ENCODE results near the gene ERLIN1. TPM values are rescaled to one million over a fixed set of nuclear protein-coding genes. Genes with fewer than 3 reads are reported as not detected.

The ERLIN1 gene
- total RNA-seq, 6 experiments from 2014 or later = 37.1 to 82.0 (median 54.1) TPM

DNA sequence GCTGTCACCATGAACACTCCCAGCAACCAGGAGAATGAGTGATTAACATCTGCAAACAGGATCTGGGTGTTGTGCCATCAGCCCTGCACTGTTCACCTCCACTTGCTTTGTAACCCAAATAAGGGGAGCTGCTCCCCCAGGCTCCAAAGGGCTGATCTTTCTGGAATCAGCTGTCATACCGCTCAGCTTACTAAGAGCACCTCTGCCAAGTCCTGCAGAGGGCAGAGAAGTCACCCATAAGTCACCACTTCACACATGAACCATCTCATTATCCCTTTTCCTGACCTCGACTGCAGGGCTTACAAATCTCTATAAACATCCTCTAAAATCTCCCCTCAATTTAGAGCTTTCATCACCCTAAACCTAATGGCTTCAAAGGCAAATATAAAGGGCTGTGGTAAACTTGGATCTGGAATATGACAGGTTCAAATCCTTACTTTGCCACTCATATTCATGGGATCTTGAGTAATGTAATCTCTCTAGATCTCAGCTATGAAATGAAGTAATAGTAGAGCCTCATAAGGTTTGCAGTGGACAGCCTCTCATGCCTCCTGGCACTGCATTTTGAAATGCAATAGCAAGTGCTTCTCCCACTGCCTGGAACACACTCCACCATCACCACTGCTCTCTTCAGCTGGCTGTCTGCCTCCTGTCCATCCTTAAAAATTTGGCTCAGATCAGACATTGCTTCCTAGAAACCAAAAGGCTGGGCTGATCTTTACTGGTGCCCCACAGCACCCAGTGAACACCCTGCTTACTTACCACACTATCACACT, 38.8 kb downstream of the ERLIN1 start:
- Histone ChIP-seq H3K36me3 (peaks cover 0 to 21% (median 10%) of the 10 kb centered on the region in 4 donors), H3K27me3 (no peaks in the 10 kb centered on the region), H3K27ac (no peak overlapping the region), H3K9me3 (no peaks in the 10 kb centered on the region), H3K4me3 (no peak overlapping the region), H3K4me1 (no peaks in the 10 kb centered on the region)
- TF ChIP-seq CTCF (IDR thresholded peaks at IDR 0.05) (peak in 1 of 4 donors; percentile 22), POLR2A (IDR thresholded peaks at IDR 0.05) (no peak)
- intact Hi-C loops (cut with DNase I) = no loop called here
- no peak for DNase-seq
- 11% methylated on average over 2 of the region's 2 CpGs for WGBS (ENCODE audit: insufficient coverage, low coverage, low lambda C conversion rate, missing lambda C conversion rate)
- peak; percentile 53 to 64 (median 60) for ATAC-seq

DNA sequence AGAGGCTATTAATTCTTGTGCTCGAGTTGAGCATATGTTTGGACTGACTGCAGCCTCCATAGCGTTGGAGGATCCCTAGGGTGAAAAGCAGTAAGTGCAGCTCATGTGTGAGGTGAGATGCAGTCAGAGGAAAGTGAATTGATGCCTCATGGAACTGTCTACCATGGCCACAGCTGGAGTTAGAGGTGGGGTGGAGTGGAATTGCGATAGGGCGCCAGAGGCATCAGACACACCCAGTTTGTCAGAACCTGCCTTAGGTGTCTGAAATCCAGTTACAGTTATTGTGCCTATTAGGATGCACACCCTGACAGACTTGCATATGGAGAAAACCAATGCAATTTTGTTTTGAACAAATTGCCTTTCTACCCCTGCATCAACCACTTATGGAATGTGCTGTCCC, 39.4 kb downstream of the ERLIN1 start:
- 81% methylated on average over 2 of the region's 4 CpGs for WGBS (ENCODE audit: insufficient coverage, low coverage, low lambda C conversion rate, missing lambda C conversion rate)
- no peak overlapping the region for H3K4me3 ChIP-seq
- no peak overlapping the region for H3K27ac ChIP-seq
- peaks cover 0 to 2% (median under 1%) of the 10 kb centered on the region in 4 donors for H3K4me1 ChIP-seq
- no peak for DNase-seq
- H3K9me3 ChIP-seq = no peaks in the 10 kb centered on the region
- intact Hi-C loops (cut with DNase I) = no loop called here
- no peak for ATAC-seq
- H3K36me3 ChIP-seq = peaks cover 0 to 14% (median 7%) of the 10 kb centered on the region in 4 donors
- no peaks in the 10 kb centered on the region for H3K27me3 ChIP-seq
- TF ChIP-seq CTCF (IDR thresholded peaks at IDR 0.05) = no peak
- no peak for TF ChIP-seq POLR2A (IDR thresholded peaks at IDR 0.05)

GRCh38 chr10:100143756-100144155, 42.1 kb downstream of the ERLIN1 start:
- TF ChIP-seq CTCF (IDR thresholded peaks at IDR 0.05) (no peak), POLR2A (IDR thresholded peaks at IDR 0.05) (no peak)
- intact Hi-C loops (cut with DNase I) = no loop called here
- no peak overlapping the region for H3K27ac ChIP-seq
- ATAC-seq = no peak
- no peak overlapping the region for H3K4me3 ChIP-seq
- DNase-seq = no peak
- peaks cover 0 to 7% (median 2%) of the 10 kb centered on the region in 4 donors for H3K4me1 ChIP-seq
- no peaks in the 10 kb centered on the region for H3K27me3 ChIP-seq
- no peaks in the 10 kb centered on the region for H3K9me3 ChIP-seq
- 90% methylated on average over 9 of the region's 9 CpGs for WGBS (ENCODE audit: insufficient coverage, low coverage, low lambda C conversion rate, missing lambda C conversion rate)
- H3K36me3 ChIP-seq = no peaks in the 10 kb centered on the region

- intact Hi-C loops (cut with DNase I) = no loop called here
- no peaks in the 10 kb centered on the region for H3K27me3 ChIP-seq
- TF ChIP-seq CTCF (IDR thresholded peaks at IDR 0.05) = no peak
- TF ChIP-seq POLR2A (IDR thresholded peaks at IDR 0.05) = no peak
- peaks cover 0 to 7% (median 2%) of the 10 kb centered on the region in 4 donors for H3K4me1 ChIP-seq
- peak overlapping the region; percentile 7 to 79 (median 55) for H3K27ac ChIP-seq
- H3K4me3 ChIP-seq = no peak overlapping the region
- no peaks in the 10 kb centered on the region for H3K9me3 ChIP-seq
- no peaks in the 10 kb centered on the region for H3K36me3 ChIP-seq
- no peak for DNase-seq
- ATAC-seq = peak; percentile 81 to 84 (median 83)
- WGBS (ENCODE audit: insufficient coverage, low coverage, low lambda C conversion rate, missing lambda C conversion rate) = 24% methylated on average over 5 of the region's 5 CpGs
Observed at GRCh38 chr10:100141446-100142087, 44.3 kb downstream of the ERLIN1 start.

Measured in right lobe of liver (tissue), 6 donors.